ENCODE results near the gene RXRA. TPM values are rescaled to one million over a fixed set of nuclear protein-coding genes. Genes with fewer than 3 reads are reported as not detected.
A peak's percentile ranks its signal among the peaks of the same experiment; 100 is the strongest.

Gene RXRA
- total and polyA plus RNA-seq, 7 donors = 37.7 to 192 (median 139) TPM

GRCh38 chr9:134368571-134368970, 42.3 kb downstream of the RXRA start:
- no peak for TF ChIP-seq CTCF (IDR thresholded peaks at IDR 0.05)
- Histone ChIP-seq H3K27me3 (ENCODE audit: insufficient read depth in 3 of 3, low read length in 2 of 3) (no peaks in the 10 kb centered on the region), H3K9me3 (no peaks in the 10 kb centered on the region), H3K4me1 (peaks cover 92% of the 10 kb centered on the region), H3K4me3 (no peak overlapping the region), H3K36me3 (ENCODE audit: insufficient read depth in 1 of 2, low read depth in 1 of 2) (no peaks in the 10 kb centered on the region), H3K27ac (peak overlapping the region; percentile 91)
- DNase-seq = no peak
- intact Hi-C loops (cut with DNase I) = loop anchor here in 1 of 2 donors (5.0 kb wide), 2 partner anchors 36 to 39 kb away; no protein-coding TSS in a partner anchor
- no peak for ATAC-seq
- WGBS, 3 donors = 87 to 92% (median 89%) methylated on average over 3 of the region's 3 CpGs

GRCh38 chr9:134369416-134370212, 43.4 kb downstream of the RXRA start:
- Histone ChIP-seq H3K4me1 (peaks cover 92% of the 10 kb centered on the region), H3K27ac (peak overlapping the region; percentile 92), H3K27me3 (ENCODE audit: insufficient read depth in 3 of 3, low read length in 2 of 3) (no peaks in the 10 kb centered on the region), H3K9me3 (no peaks in the 10 kb centered on the region), H3K4me3 (peak overlapping the region; percentile 18), H3K36me3 (ENCODE audit: insufficient read depth in 1 of 2, low read depth in 1 of 2) (no peaks in the 10 kb centered on the region)
- no peak for ATAC-seq
- DNase-seq = no peak
- WGBS, 3 donors = 53 to 67% (median 54%) methylated on average over 19 of the region's 19 CpGs
- no peak for TF ChIP-seq CTCF (IDR thresholded peaks at IDR 0.05)
- intact Hi-C loops (cut with DNase I) = loop anchor here in 1 of 2 donors (5.0 kb wide), 2 partner anchors 37 to 38 kb away; no protein-coding TSS in a partner anchor

- Histone ChIP-seq H3K9me3 (no peaks in the 10 kb centered on the region), H3K27me3 (ENCODE audit: insufficient read depth in 3 of 3, low read length in 2 of 3) (no peaks in the 10 kb centered on the region), H3K4me3 (no peak overlapping the region), H3K27ac (peak overlapping the region; percentile 92), H3K36me3 (ENCODE audit: insufficient read depth in 1 of 2, low read depth in 1 of 2) (no peaks in the 10 kb centered on the region), H3K4me1 (peaks cover 92% of the 10 kb centered on the region)
- no peak for TF ChIP-seq CTCF (IDR thresholded peaks at IDR 0.05)
- intact Hi-C loops (cut with DNase I) = no loop called here
- WGBS, 3 donors = 37 to 39% (median 38%) methylated on average over 15 of the region's 15 CpGs
- ATAC-seq (peak in 1 of 4 donors; percentile 11), DNase-seq (peak in 1 of 2 donors; percentile 78)
Measured at GRCh38 chr9:134370213-134370492, 43.9 kb downstream of the RXRA start.

- Histone ChIP-seq H3K4me3 (no peak overlapping the region), H3K27me3 (ENCODE audit: insufficient read depth in 3 of 3, low read length in 2 of 3) (no peaks in the 10 kb centered on the region), H3K4me1 (peaks cover 92% of the 10 kb centered on the region), H3K9me3 (no peaks in the 10 kb centered on the region), H3K27ac (peak overlapping the region; percentile 92), H3K36me3 (ENCODE audit: insufficient read depth in 1 of 2, low read depth in 1 of 2) (no peaks in the 10 kb centered on the region)
- ATAC-seq (no peak), DNase-seq (no peak)
- WGBS, 3 donors = 77 to 84% (median 79%) methylated on average over 13 to 16 of the region's 16 CpGs
- intact Hi-C loops (cut with DNase I) = no loop called here
- TF ChIP-seq CTCF (IDR thresholded peaks at IDR 0.05) = no peak
Measured at GRCh38 chr9:134370638-134371037, 44.4 kb downstream of the RXRA start.

All from psoas muscle (tissue), 8 donors.